Measurements from ENCODE around the gene NR4A3. TPM values are rescaled to one million over a fixed set of nuclear protein-coding genes. Genes with fewer than 3 reads are reported as not detected.

The NR4A3 gene
- total RNA-seq, 1 donor from 2014 or later = 8.7 TPM

GRCh38 chr9:99878651-99879050 lies 57.0 kb downstream of the NR4A3 start:
- DNase-seq = no peak

- no peak for DNase-seq
These were observed 60.1 kb downstream of the NR4A3 start for GRCh38 chr9:99881769-99882168.

GRCh38 chr9:99885747-99886146 lies 64.1 kb downstream of the NR4A3 start:
- DNase-seq = no peak

- no peak for DNase-seq
These were observed 67.4 kb downstream of the NR4A3 start for GRCh38 chr9:99889120-99889519.

GRCh38 chr9:99894826-99895225 lies 73.1 kb downstream of the NR4A3 start:
- no peak for DNase-seq

- DNase-seq = no peak
These were observed 73.8 kb downstream of the NR4A3 start for GRCh38 chr9:99895510-99895909.

GRCh38 chr9:99896119-99896518 lies 74.4 kb downstream of the NR4A3 start:
- DNase-seq = no peak

- DNase-seq = no peak
These were observed 81.7 kb downstream of the NR4A3 start for GRCh38 chr9:99903393-99903792.

- DNase-seq = no peak
These were observed 84.2 kb downstream of the NR4A3 start for GRCh38 chr9:99905833-99906402.

GRCh38 chr9:99906403-99907207 lies 84.9 kb downstream of the NR4A3 start, which contains the start of gene STX17:
STX17 (plus strand) TSS chr9:99906654; CDS start chr9:99915240, 8,586 bp downstream.
- peak; percentile 77 for DNase-seq

GRCh38 chr9:99907208-99907532 lies 85.5 kb downstream of the NR4A3 start:
- DNase-seq = no peak

GRCh38 chr9:99911600-99911999 lies 89.9 kb downstream of the NR4A3 start:
- DNase-seq = no peak

Other genes with a start within 250 kb of the NR4A3 start
- gene STX17, start 84.8 kb downstream of the NR4A3 start, total RNA-seq = 22.6 TPM